ENCODE measurements around the gene TNIK. TPM values are rescaled to one million over a fixed set of nuclear protein-coding genes. Genes with fewer than 3 reads are reported as not detected.

Gene TNIK
- total and polyA plus RNA-seq, 2 of the 13 experiments (the other 11 are each of a cell fraction or from before 2014, with no cell fraction given): 0.15 to 0.22 TPM

GRCh38 chr3:171362575-171362974, 97.6 kb downstream of the TNIK start:
- no peaks in the 10 kb centered on the region for H3K36me3 ChIP-seq (replicated peaks in 1 of 2; ENCODE audit: control insufficient read depth in 1 of 2, insufficient read depth in 2 of 2, low read length in 2 of 2)
- peaks cover 12% of the 10 kb centered on the region for H3K4me1 ChIP-seq (ENCODE audit: insufficient read depth, low read length)
- ChIA-PET CTCF (ENCODE audit: low intra/inter-chr PET ratio, low total read pairs) (no interaction called here), POLR2A (no interaction called here)
- TF ChIP-seq CHCHD3 (CRISPR knock-in tag; IDR thresholded peaks at IDR 0.05) (no peak), ZNF670 (CRISPR knock-in tag; IDR thresholded peaks at IDR 0.05; ENCODE audit: borderline replicate concordance) (no peak), WIZ (CRISPR knock-in tag; IDR thresholded peaks at IDR 0.05) (no peak)
- no peaks in the 10 kb centered on the region for H3K27me3 ChIP-seq (ENCODE audit: control insufficient read depth in 1 of 2, insufficient read depth in 2 of 2, low read length in 2 of 2)
- no peaks in the 10 kb centered on the region for H3K9me3 ChIP-seq (ENCODE audit: low read length)
- H4K20me1 ChIP-seq (ENCODE audit: insufficient read depth, low read length): no peaks in the 10 kb centered on the region
- no peaks in the 10 kb centered on the region for H3K79me2 ChIP-seq (ENCODE audit: insufficient read depth, low read length)
- no peak overlapping the region for H3K27ac ChIP-seq (ENCODE audit: extremely low read length, insufficient read depth, low read length)
- no peak for DNase-seq (ENCODE audit: low spot score)
- no peak overlapping the region for H3K4me3 ChIP-seq (replicated peaks in 1 of 3; ENCODE audit: insufficient read depth in 1 of 3, low read depth in 2 of 3, low read length in 3 of 3)
- H3K4me2 ChIP-seq (ENCODE audit: low read depth, low read length): no peak overlapping the region
- no peak overlapping the region for H2AFZ ChIP-seq (ENCODE audit: low read length)
- BruUV-seq (replicated peaks): no TSS peak
- intact Hi-C loops (cut with micrococcal nuclease; ENCODE audit: unreplicated experiment) (no loop called here), in situ Hi-C loops (cut with HindIII; ENCODE audit: extremely low pct_ligation_motif_present, low pct_unique_long_range_greater_than_20kb) (no loop called here)
- FAIRE-seq: no peak
- ATAC-seq: no peak
- H3K9ac ChIP-seq (ENCODE audit: insufficient read depth, low read depth, low read length): no peak overlapping the region

GRCh38 chr3:171358881-171359198, 101.4 kb downstream of the TNIK start:
- no peaks in the 10 kb centered on the region for H3K36me3 ChIP-seq (replicated peaks in 1 of 2; ENCODE audit: control insufficient read depth in 1 of 2, insufficient read depth in 2 of 2, low read length in 2 of 2)
- in situ Hi-C loops (cut with HindIII; ENCODE audit: extremely low pct_ligation_motif_present, low pct_unique_long_range_greater_than_20kb): no loop called here
- H3K9ac ChIP-seq (ENCODE audit: insufficient read depth, low read depth, low read length): no peak overlapping the region
- peak; percentile 91 for ATAC-seq
- no peaks in the 10 kb centered on the region for H3K9me3 ChIP-seq (ENCODE audit: low read length)
- FAIRE-seq: peak; percentile 56
- H4K20me1 ChIP-seq (ENCODE audit: insufficient read depth, low read length): no peaks in the 10 kb centered on the region
- H2AFZ ChIP-seq (ENCODE audit: low read length): no peak overlapping the region
- 0% methylated on average over 2 of the region's 2 CpGs for WGBS (ENCODE audit: low lambda C conversion rate)
- H3K79me2 ChIP-seq (ENCODE audit: insufficient read depth, low read length): no peaks in the 10 kb centered on the region
- H3K4me3 ChIP-seq (replicated peaks in 1 of 3; ENCODE audit: insufficient read depth in 1 of 3, low read depth in 2 of 3, low read length in 3 of 3): no peak overlapping the region
- peak; percentile 57 for DNase-seq (ENCODE audit: low spot score)
- H3K27me3 ChIP-seq (ENCODE audit: control insufficient read depth in 1 of 2, insufficient read depth in 2 of 2, low read length in 2 of 2): no peaks in the 10 kb centered on the region
- no TSS peak for BruUV-seq (replicated peaks)
- no peak overlapping the region for H3K27ac ChIP-seq (ENCODE audit: extremely low read length, insufficient read depth, low read length)
- ChIA-PET CTCF (ENCODE audit: low intra/inter-chr PET ratio, low total read pairs) (no interaction called here), POLR2A (no interaction called here)
- 0 out of 2 replicates have a peak overlapping the region, but pooled peaks have one; percentile 8 for H3K4me2 ChIP-seq (ENCODE audit: low read depth, low read length)
- intact Hi-C loops (cut with micrococcal nuclease; ENCODE audit: unreplicated experiment): no loop called here
- peaks cover 12% of the 10 kb centered on the region for H3K4me1 ChIP-seq (ENCODE audit: insufficient read depth, low read length)
- TF ChIP-seq HNF1A (IDR thresholded peaks at IDR 0.05; ENCODE audit: low read depth): peak; percentile 70
- TF ChIP-seq HNF1A (CRISPR knock-in tag; IDR thresholded peaks at IDR 0.05; ENCODE audit: borderline replicate concordance): peak; percentile 70; the same call in 1 of the 2 replicates
- TF ChIP-seq ATF4 (CRISPR knock-in tag; IDR thresholded peaks at IDR 0.05): peak in 1 of 2 experiments; percentile 89; a peak in 2 of 4 replicates
- no peak for TF ChIP-seq NFIC (IDR thresholded peaks at IDR 0.05; ENCODE audit: low read length)
- TF ChIP-seq SOX13 (IDR thresholded peaks at IDR 0.05): no peak
- peak in 1 of 2 experiments; percentile 8; a peak in 1 of 4 replicates for TF ChIP-seq SOX13 (CRISPR knock-in tag; conservative IDR thresholded peaks at IDR 0.05 in 1 of 2, IDR thresholded peaks at IDR 0.05 in 1 of 2)
- no peak for TF ChIP-seq ZNF558 (CRISPR knock-in tag; IDR thresholded peaks at IDR 0.05; ENCODE audit: borderline replicate concordance)
- no peak for TF ChIP-seq RBM22 (optimal IDR thresholded peaks at IDR 0.05; ENCODE audit: low read length)
- peak; percentile 92 for TF ChIP-seq CEBPB (IDR thresholded peaks at IDR 0.05; ENCODE audit: borderline replicate concordance, low read depth, low read length)
- 0 out of 2 replicates have a peak, but pooled peaks have one; percentile 40 for TF ChIP-seq ZNF644 (CRISPR knock-in tag; IDR thresholded peaks at IDR 0.05; ENCODE audit: low read depth)
- TF ChIP-seq GATAD2A (CRISPR knock-in tag; IDR thresholded peaks at IDR 0.05): peak; percentile 36; the same call in 1 of the 2 replicates

Data from HepG2 (cell line).